NCI-H69 (cell line): ENCODE results near the gene UPK1B.

Experiments
- DNase-seq: peaks from one replicate; lab custom pipeline; 2025; lab: John Stamatoyannopoulos, UW

The UPK1B gene

DNA sequence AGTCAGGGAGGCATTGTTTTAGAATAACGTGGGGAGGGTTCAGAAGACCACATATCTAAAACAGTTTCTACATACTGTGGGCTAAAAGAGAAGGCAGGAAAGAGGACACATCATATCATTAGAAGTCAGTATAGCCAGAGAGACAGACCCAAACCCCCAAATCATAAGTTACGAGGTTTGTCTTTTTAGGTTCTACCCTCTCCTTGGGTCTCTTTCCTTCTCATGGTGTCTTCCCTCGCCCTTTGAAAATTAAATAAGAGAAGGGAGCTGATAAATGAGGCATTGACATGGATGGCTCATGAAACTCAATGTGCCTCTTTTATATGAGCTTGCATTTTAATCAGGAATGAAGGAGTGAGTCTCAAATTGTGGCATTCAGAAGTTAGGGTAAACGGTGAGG, 3.4 kb downstream of the UPK1B start:
- DNase-seq, result no peak

DNA sequence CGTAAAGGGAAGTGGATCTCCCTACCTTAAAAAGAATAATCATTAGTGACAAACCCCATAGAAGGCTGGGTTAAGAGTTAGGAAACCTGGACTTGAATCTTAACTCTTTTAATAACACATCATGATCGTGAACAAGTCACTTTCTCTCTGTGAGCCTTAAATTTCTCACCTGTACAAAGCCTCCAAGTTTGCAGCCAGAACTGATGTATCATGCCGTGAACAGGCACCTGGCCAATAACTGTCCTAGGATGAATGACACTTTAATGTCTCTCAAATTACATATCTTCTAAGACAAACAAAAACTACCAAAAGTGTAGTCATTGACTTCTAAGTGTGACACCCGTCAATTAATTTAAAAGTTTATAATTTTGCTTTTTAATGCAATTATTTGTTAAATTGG, 3.9 kb downstream of the UPK1B start:
- peak; percentile 23 for DNase-seq

- no peak for DNase-seq
Measured at GRCh38 chr3:119181765-119182164, 8.4 kb downstream of the UPK1B start.

- DNase-seq, result no peak
Measured at GRCh38 chr3:119184111-119184510, 10.7 kb downstream of the UPK1B start.

DNA sequence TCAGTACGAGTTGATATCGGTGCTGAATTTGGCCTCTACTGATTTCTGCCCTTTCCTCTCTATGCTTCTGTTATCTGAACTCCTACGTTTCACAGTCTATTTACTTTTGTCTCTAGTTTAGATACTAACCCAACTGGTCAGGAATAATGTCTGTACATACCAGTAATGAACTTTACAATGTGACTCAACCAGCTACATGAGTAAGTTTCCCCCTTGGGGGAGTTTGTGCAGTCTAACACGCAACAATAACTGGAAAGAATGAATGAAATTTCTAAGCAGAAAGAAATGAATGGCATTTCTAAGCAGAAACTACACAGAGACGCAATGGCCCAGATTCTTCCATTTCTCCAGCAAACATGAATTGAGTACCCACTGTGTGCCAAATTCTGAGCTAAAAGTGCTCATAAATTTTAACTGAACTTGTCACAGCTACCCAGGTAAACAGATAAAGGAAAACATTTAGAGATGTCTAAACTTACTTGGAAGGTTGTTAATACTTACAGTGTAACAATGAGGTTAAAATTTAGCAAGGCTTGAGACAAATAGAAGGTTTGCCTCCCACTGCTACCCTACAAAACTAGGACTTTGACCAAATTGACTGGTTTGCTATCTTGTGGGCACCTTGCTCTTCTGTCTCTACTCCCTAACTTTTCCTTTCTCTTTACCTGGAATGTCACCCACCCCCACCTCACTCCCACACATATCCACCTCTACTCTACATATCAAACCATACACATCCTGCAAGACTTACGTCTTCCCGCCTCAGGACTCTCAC, 11.6 kb downstream of the UPK1B start:
- DNase-seq, result no peak

DNA sequence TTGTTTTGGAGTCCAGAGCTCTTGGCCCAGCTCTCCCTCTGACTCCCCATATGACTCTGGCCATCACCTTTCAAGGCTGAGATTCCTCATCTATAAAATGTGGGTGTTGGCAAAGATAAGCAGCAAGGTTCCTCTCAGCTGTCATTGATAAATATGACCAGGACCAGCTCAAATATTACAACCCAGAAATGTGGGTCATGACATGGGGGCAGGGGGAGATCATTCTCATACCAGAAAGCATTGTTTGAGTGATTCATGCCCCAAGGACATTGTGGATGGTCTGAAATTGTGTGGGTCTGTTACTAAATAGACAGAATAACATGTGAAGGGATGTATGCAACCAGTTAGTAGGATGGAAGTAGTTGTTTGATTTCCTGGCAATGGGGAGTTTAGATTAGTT, 13.9 kb downstream of the UPK1B start:
- DNase-seq, result no peak

DNA sequence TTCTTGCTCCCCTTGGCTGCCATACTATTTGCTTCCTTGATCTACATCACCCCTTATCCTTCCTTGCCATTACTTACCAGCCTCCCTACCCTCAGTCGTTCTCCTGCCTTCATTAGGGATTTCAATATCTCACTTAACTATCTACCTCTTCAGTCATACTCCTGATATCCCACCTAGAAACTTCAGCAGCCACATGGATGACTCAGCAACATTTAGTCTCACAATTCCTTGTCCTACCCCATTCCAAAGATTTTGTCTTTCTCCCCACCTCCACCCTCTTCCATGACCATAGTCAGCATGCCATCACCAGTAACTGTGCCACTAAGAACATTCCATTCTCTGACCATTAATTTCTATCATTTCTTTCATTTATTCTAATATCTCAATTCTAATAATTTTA, 18.4 kb downstream of the UPK1B start:
- DNase-seq, result no peak

GRCh38 chr3:119194237-119195150, 21.1 kb downstream of the UPK1B start:
- DNase-seq, result no peak

DNA sequence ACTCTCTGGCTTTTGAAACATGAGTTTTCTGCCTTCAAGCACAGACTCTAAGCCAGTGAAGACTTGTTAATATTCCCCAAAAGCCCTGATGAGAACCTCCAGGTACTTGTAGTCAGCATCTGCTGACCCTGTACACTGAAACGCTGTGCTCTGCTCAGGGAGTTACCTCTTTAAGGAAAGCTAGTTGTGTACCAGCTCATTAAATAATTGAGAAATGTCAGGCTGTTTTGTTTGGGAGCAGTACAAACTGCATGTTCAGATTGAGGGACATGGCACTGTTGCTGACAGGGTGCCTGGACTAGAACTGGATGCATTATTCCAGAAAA, 21.7 kb downstream of the UPK1B start:
- DNase-seq, result no peak

DNA sequence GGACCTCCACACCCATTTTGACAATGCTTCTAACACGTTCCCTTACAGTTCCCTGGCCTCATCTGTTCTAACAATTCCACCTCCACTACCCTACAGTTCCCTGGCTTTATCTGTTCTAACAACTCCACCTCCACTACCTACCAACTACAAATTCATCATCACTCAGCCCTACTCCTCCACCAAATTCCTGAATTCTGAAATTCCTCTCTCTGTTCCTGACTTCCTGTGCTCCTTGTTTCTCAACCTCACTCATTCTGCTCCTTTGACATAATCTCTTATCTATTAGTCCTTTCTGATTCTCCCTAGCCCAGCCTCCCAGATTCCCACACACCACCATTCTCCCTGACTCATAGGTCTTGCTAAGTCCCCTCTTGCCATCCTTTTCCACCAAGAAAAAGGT, 22.5 kb downstream of the UPK1B start:
- DNase-seq, result no peak

- DNase-seq, result no peak
Measured at GRCh38 chr3:119205209-119205608, 31.8 kb downstream of the UPK1B start.

- DNase-seq, result no peak
Measured at GRCh38 chr3:119205685-119206084, 32.3 kb downstream of the UPK1B start.

DNA sequence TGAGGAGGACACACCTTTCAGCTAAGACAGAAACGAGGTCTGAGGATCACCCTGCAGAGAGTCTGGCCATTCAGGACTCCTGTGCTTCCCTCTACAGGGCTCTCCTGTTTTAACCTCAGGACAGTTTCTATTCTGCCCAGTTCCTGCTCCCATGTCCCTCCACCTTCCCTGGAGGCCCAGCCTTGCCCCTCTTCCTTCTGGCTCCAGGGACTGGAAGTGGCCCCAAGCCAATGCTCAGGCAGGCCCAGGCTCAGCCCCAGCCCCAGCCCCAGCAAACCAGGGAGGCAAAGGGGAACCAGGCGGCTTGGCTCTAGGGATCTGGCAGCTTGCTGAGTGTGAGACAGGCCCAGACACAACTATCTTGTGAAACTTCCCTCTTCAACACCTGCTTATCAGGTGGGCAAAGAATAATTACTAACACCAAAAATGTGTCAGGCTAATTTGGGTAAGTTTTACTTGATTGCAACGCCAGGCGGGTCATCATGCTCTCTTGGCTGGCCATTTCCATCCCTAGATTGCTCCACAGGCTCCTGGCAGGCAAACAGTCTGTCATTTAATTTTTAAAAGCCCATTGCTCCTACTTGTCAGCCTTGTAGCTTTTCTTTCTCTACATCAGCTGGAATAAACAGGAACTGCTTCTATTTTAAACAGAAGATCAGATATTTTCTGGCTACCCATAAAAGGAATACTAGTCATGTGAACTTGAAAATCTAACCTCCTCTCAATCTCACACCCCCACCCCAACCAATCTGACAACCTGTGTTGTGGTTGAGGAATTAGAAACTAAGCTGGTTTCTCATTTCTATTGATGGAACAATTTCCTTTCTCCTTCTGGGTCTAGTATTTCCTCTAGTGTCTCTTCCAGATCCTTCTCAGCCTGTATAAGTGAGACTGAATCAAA, 33.5 kb downstream of the UPK1B start:
- DNase-seq, result no peak

DNA sequence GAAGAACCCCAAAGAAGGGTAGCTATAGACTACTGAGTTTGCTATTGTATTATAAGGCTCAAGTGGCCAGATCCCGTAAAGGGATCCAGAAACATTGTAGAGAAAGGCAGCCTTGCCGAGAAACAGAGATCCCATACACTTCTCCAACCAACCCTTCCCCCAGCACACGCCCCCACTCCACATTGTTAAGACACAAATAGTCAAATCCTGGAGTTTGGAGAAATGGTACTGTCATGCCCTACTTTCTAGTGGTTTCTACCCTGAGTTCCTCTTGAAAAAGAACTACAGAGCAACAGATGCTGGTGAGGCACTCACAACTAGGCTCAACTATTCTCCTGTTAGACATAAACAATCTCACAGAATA, 34.1 kb downstream of the UPK1B start:
- DNase-seq, result no peak

- no peak for DNase-seq
Measured at GRCh38 chr3:119211193-119211592, 37.8 kb downstream of the UPK1B start.

DNA sequence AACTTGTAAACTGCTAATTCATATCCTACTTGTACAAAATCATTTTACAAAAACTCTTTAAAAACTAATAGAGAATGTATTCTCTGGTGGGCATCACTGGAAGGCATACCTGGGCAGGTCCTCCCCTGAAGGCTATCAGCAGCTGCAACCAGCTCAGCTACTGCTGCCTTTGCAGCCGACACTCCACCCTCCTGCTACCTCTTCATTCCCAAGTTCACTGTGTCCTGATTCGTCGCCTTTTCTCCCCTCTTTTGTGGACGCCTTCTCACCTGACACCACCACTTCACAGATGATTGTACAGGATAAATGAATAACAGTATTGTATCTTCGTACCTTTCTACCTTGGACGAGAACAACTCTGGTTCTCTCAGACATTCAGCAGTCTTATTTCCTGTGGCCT, 38.4 kb downstream of the UPK1B start:
- DNase-seq, result no peak

DNA sequence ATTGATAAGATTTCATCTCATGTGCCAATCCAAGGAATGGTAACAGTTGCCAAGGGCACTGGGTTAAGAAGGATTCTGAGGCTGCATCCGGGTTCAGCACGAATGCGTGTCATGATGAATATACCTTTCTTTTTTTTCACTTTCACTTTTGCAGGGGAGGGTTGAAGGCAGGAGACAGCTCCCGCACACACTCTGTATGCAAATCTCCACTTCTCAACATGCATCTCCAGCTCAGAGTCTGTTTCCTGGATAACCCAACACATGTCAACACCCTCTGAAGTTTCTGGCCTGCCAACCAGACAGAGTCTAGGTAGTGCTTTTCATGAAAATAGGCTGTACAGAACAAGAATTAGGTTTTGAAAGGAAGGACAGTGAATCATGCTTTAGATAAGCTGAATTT, 45.7 kb downstream of the UPK1B start:
- no peak for DNase-seq

DNA sequence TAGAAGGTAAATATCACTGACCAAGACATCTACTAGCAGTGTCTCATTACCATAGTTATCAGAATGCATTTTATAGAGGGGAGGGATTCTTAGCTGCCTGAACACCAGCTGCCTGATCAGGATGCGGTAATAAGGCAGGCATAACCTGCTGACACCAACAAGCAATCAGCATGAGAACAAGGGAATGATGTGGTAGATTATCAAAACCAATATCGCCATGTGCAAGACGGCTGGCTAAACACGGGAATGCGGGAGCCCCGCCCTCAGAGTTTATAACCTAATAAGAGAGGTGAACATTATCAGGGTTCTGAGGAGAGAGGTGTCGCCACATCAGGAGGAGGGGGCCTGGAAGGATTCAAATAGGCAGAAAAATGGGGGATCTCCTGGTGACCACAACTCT, 46.8 kb downstream of the UPK1B start:
- DNase-seq, result no peak

DNA sequence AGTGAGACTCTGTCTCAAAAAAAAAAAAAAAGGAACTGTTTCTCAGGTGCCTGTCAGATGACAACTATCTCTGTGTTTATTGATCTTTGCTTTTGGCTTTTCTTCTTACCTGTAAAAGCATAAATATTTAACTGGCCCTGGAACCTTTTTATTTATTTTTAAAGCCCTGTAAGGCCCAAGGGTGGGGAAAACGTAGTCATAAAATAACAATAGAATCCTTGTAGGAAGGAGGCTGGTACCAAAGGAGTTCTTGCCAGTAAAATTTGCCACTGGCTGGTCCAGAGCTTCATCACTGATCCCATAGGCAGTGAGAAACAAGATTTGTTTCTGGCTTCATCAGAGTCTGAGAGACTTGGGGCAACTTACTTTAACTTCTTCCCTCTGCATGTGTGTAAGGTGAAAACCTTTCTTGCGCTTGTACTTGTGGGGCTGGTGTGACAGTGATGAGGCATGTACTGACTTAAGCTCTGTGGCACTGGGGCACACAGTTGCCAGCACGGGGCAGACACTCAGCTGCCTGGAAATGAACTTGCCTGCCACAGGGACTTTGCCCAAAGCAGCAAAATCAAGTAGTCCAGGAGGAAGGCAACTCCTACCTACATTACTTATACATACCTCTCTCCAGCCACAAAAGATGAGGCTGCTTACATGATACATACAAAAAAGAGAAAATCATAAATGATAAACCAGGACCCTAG, 47.7 kb downstream of the UPK1B start:
- DNase-seq, result no peak

DNA sequence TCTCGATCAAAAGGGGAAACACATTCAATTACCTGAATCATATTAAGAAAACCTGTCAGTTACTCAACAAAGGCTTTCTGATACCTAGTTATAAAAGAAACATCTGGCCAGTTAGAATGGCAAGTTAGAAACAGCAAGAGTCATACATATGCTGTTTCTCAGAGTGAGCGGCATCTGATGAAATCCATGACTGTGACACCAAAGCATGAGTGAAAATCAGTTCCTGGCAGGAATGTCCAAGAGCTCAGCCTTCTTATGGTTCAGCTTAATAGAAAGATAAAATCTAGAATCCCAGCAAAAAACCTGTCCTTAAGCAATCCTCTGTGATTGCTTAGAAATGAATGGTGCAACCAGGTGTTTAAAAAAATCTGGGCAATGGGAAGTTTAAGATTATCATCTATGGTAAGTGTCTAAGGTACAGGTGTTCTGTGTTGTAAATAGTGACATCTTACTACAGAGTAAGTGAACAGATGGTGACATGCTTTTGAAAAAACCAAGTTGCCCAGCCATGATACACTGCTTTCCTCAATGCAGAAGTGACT, 48.5 kb downstream of the UPK1B start:
- no peak for DNase-seq

DNA sequence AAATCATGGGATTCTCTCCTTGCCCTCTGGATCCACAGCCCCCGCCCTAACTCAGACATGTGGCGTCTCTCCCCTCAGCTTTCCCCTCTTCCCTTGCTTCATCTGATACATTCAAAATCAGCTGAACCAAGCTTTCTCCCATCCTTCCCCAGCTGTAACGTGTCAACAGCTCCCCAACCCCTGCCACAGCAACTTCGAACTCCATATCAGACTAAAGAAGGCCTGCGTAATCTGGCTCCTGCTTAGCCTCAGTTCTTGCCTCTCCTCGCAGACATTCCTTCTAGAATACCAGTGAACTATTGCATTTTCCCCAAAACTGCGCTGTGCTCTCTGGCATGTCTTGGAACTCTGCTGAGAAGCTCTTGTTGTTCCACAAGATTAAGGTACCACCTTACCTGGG, 49.0 kb downstream of the UPK1B start:
- DNase-seq, result no peak

DNA sequence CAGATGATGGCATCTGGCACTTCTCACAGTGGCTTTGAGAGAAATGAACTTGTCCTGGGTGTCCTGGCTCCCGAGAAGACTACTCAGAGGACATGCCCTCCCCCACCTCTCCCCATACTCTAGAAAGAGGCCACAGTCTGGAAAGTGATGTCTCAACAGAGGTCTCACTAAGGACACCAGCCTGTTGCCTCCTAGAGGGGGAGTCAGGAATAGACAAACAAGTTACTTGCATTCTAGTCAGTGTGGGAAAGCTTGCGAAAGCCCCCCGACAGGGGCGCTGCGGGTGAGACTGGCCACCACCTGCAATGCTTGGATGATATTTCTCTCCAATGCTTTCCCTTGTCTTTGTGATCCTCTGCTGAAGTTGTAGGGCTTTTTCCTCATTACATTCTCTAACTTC, 50.1 kb downstream of the UPK1B start:
- DNase-seq, result no peak
